ENCODE results near the gene MGP.

The MGP gene

DNA sequence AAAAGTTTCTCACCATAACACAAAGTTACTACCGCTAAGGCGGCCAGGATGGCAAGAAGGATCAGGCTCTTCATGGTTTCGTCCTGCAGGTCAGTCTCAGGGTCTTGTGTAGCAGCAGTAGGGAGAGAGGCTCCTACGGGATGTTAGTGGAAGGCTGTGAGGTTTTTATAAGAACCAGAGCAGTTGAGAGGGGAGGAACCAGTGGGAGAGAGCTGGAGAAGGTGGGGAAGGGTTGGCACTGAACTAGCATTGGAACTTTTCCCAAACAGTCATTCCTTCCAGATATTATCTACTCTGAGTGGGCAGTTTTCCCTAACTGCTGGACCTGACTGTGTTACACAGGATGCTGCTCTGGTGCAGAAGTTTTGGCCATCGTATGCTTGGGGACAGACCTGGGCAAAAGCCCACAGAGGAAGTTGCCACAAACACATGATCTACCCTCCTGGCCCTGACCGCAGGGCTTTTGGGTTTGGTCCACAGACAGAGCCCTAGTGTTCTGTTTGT is at the start of gene MGP:
Gene MGP (minus strand): TSS at position 137 of the 504 bp plus-strand sequence. CDS start 63 bp downstream, at position 74.
- DNase-seq (ENCODE audit: low spot score): no peak

DNA sequence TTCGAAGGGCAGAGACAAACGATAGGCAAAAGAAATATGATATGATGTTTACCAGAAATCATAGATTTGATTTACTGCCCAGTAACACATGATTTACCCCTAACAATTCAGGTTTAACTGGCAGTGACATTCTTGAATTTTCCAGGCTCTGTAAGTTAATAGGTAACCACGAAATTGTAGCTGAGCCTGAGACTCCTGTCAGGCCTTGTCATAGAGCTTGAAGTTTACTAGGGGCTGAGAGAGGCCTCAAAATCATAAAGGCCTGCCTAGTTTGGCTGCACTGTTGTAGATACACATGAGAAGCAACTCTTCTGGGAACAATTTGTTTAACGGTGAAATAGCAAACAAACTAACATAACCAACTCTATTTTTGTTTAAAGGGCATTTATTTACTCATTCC is 49.4 kb upstream of the MGP start:
- DNase-seq (ENCODE audit: low spot score): no peak

DNA sequence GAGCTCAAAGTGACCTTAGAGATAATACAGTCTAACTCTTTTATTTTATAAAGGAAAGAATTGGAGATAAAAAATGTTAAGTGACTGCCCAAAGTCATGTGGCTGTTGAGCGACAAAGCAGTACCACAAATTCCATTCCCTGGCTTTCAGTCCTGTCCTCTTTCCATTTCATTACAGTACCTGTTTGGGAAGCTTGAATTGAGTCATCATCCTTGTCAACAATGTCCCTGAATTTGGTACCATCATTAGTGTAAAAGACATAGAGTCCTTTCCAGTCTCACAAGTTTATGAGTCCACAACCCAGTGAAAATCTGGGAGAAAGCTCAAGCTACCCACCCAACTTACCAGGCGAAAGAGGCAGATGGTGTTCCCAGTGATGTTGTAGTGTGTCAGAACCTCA is 48.9 kb upstream of the MGP start:
- DNase-seq (ENCODE audit: low spot score): no peak

DNA sequence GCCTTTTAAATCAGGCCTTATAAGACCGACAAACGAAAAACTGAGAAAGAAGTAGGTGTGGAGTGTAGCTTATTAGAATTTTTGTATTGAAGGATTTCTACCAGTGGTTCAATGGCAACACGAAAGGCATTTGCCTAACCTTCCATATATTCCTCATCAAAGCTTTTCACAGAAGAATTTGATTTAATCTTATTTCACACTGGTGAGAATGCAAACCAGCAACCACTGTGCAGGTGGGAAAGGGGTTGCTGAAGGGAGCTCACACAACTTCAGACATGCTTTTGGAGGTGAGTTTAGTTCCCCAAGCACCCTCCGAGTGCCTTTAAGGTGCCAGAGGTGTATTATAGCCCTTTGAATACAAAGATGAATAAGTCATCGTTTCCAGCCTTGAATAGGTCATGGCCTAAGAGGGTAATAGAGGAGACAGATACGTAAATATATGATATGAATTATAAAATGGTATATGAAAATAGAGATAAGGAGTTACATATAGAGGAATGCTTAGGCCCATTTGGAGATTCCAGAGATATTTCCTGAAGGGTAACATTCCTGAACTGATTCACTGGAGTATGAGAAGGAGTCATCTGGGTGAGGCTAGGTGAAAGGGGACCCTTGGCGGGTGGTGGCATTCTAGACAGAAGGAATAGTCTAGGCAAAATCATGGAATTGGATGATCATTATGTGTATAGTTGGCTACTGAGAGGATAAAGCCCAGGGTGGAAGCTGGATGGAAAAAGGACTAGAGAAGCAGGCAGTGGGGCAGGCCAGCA is 46.3 kb upstream of the MGP start:
- DNase-seq (ENCODE audit: low spot score): no peak

DNA sequence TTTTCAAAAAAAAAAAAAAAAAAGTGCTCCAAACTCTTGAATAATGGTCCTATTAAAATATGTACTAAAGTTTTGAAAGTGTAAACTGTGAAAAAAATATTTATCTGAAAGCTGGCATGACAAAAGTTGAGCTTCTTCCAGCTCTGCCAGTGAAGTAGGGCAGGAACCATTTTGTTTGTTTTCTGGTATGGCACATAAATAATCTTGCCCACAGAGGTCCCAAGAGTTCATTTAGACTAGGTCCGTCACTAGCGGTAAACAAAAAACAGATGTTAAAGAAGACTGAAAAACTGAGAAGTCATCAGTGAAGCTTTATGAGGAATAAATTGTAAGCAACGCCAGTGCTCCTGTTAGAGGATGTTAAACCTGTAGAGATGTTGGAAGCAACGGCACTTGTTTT is 45.7 kb upstream of the MGP start:
- no peak for DNase-seq (ENCODE audit: low spot score)

DNA sequence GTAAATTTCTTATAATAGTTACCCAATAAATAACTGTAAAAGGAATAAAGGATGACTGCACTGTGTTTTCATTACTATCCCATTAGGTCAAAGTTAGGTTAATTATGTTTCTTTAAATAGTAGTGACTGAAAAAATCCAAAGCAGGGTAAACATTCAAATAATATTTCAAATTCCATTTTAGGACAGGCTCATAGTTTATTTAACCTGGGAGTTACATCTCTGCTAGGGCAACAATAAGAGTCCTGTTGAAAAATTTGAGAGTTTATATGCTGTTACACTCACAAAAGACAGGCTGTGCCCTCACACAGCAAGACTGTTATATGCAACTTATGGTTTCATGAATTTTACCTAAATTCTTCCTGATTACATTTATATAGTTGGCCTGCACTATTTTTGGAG is 44.6 kb upstream of the MGP start:
- DNase-seq (ENCODE audit: low spot score): no peak

DNA sequence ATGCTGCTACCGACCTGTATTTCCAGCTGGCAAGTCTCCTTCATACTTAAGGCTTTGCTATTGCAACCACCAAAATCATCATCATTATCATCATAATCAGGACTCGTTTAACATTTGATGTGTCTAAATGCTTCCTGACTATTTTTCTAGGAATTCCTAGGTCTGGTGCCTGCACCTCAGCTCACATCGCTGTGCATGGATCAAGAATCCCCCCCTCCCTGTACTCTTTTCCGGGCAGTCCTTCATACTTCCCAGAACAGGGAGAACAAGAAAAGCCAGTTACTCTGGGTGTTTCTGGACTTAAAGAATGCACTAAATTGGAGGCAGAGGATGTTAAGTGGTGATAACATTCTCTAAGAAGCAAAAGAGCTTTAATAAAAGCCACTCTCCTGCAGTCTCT is 43.3 kb upstream of the MGP start:
- no peak for DNase-seq (ENCODE audit: low spot score)

DNA sequence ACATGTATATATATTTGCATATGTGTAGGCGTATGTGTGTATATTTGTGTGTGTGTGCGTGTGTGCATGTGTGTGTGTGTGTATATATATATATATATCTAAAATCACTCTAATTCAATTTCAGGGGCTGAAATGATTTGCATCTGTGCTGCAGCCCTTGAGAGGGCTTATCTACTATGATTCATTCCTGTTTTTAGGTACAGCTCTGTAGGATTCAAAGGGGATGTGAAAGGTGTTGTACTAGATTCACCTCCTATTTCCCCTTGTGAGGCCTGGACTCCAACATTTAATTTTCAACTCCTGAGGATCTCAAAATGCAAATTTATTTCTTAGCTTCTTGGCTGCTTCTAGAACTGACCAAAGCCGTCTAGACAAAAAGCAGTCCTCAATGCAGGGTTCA is 41.6 kb upstream of the MGP start:
- DNase-seq (ENCODE audit: low spot score): no peak

DNA sequence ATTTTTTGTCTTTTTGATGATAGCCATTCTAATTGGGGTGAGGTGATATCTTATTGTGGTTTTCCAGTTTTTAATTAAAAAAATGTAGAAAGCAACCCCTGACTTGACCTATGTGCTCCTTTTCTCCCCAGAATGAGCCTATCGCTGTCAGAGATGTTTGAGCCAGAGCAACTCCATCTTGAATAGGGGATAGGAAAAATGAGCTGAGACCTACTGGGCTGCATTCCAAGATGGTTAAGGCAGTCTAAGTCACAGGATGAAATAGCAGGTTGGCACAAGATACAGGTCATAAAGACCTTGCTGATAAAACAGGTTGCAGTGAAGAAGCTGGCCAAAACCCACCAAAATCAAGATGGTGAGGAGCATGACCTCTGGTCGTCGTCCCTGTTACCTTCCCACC is 38.9 kb upstream of the MGP start:
- DNase-seq (ENCODE audit: low spot score): no peak

DNA sequence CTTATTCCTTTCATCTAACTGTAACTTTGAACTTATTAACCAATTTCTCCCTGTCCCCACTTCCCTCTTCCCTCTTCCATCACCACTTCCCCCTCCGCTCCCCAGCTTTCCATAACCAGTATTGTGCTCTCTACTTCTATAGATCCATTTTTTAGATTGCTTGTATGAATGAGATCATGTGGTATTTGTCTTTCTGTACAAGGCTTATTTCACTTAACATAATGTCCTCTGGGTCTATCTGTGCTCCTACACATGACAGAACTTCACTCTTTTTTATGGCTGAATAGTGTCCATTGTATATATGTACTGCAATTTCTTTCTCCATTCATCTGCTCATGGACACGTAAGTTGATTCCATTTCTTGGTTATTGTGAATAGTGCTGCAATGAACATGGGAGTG is 38.3 kb upstream of the MGP start:
- no peak for DNase-seq (ENCODE audit: low spot score)

DNA sequence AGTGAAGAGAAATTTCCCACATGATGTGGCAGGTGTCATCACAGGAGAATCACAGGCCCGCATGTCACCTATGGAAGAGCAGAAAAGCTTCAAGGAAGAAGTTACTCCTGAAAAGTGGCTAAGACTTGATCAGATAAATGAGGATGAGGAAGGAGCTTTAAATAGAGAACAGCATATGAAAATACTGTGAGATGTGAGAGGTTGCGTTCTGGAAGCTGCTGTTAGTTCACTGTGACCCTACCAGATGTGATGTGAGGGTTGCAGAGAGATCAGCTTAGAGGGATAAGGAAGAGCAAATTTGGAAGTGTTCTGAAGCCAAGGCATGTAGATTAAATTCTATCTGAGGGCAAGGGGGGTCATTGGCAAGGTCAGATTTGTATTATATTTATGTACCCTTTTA is 35.6 kb upstream of the MGP start:
- peak; percentile 56 for DNase-seq (ENCODE audit: low spot score)

DNA sequence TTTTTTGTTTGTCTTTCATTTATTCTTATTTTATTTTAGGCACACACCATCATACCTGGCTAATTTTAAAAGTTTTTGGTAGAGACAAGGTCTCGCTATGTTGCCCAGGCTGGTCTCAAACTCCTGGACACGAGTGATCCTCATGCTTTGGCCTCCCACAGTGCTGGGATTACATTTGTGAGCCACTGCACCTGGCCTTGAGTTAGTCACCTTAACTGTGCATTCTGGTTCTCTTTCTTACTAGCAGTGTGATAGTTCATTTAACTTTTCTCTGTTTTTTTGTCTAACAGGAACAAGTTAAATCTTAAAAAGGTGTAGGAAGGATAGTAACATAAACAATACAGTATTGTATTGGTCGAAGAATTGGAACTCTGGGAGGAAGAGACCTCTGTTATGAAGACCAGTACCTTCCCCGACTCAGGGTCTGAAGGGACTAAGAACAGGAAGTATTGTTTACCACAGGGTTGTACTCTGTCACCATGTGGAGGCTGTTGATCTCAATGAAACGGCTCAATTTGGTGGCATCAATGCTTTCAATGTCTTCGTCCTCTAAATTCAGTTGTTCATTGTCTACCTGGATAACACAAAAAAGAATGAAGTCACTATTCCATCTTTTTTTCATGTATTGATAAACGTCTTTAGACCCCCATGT is 34.9 kb upstream of the MGP start:
- DNase-seq (ENCODE audit: low spot score): peak; percentile 66

DNA sequence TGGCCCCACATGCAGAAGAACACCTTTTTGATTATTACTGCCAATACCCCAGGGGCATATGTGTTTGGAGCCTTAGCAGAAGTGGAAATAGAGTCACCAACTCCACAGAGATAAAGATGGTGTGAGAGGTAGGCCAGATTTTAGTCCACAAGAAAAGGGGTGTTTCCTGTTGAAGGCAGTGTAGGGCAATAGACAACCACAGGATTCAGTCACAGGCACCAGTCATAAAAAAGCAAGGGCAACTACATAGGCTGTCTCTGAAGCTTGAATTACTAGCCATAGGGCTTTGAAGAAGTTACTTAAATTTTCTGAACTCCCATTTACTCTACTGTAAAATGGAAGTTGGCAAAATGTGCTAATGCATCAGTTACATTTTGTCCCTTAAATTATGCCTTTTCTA is 33.8 kb upstream of the MGP start:
- no peak for DNase-seq (ENCODE audit: low spot score)

DNA sequence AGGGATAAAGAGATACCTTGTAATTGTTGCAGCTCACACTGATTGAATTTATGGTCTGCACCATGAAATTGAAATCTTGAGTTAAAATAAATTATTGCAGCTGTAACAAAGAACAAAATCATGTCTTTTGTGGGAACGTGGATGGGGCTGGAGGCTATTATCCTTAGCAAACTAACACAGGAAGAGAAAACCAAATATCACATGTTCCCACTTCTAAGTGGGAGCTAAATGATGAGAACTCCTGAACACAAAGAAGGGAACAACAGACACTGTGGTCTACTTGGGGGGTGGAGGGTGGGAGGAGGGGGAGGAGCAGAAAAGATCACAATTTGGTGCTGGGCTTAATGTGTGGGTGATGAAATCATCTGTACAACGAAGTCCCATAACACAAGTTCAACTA is 30.1 kb upstream of the MGP start:
- DNase-seq (ENCODE audit: low spot score): no peak

DNA sequence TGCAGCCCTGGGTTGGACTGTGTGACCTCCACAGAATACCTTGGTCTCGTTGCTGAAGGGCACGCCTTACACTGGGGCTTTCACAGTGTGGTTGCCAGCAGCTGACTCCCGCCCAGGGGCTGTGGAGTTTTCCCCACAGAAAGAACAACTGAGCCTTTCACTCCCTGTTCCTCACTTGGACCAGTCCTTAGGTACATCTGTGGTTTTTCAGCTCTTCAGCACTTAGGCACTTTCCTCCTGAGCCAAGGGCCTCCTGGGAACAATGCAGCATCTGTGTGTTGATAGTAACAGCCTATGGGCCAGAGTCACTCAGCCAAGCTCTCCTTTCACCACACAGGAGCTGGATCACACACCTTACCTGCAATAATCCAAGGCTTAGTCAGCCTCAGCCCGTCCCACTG is 27.7 kb upstream of the MGP start:
- DNase-seq (ENCODE audit: low spot score): no peak

DNA sequence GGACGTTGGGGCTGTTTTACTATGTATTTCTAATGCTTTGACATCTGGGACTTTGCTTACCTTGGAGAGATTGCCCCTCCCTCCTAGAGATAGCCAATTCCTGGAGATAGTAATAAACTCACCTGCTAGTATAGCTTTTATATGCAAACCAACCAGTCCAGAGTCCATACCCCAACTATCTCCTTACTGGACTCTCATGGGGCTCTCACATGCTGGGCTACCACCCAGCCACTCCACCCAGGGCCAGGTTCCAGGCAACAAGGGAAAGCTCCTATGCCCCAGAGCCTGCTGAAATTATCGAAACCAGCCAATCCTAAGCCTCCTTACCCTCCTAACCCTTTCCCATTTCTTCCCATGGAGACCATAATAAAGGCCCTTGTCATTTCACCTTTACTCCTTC is 25.5 kb upstream of the MGP start:
- no peak for DNase-seq (ENCODE audit: low spot score)

DNA sequence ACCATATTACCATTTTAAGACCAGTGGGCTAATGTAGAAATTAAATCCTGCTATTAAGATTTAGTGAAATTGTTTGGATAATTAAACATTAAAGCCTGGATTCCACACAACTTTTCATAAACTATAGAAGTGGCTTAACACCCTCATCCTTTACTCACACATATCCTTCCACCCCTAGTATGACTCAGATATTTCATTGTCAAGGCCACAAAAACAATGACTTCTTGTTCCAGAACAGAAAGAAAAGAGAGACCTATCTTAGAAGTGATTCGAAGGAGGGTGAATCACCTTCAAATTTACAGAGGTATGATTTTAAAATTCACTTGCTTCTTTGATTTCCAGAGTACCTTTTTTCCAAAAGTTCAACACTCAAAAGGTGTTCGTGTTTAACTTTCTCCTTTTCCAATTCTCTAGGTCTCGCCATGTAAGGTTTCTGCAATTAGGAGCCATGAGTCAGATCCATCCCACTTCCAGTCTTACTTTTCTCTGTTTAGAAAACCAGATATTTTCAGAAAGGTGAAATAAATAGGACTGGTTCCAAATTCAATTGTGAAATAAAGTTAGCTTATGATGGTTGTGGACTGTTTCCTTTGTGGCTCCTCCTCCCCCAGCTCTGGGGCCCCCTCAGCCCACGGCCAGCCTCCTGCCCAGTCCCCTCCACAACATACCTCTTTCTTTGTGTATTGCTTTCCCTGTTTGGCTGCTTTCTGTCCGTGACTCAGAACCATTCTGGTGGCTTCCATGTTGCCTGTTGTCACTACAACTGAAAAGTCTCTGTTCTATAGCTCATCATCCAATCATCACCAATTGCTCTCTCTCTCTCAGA is 24.6 kb upstream of the MGP start:
- no peak for DNase-seq (ENCODE audit: low spot score)

DNA sequence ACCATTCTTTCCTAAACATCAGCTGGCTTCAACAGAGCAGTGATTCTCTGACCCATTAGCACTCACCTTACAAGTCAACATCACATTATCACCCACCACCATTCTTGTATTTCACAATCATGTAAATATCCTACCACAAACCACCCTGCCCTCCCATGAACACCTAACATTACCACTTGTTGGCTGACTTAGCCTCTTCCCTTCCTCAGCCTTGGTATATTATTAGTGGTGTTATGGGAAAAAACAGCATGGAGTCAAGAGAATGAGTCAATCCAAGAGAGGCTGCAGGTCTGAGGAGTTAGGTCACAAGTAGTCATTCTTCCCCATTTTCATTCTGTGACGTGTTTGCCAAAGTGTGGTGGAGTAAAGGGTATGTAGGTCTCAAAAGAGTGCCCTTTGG is 22.3 kb upstream of the MGP start:
- no peak for DNase-seq (ENCODE audit: low spot score)

DNA sequence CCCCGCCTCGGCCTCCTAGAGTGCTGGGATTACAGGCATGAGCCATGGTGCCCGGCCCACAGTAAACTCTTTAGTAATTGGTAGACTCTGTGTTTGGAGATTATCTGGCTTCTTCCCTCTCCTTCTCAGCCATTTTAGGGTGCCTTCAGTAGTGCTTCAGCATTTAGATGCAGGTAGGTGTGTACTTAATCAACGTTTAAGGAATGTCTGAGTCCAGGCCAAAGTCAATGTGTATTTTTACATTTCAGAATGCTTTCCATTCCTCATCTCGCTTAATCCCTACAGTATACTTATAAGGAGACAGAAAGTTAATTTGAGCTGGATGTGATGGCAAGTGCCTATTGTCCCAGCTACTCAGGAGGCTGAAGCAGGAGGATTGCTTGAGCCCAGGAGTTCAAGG is 20.5 kb upstream of the MGP start:
- DNase-seq (ENCODE audit: low spot score): no peak

DNA sequence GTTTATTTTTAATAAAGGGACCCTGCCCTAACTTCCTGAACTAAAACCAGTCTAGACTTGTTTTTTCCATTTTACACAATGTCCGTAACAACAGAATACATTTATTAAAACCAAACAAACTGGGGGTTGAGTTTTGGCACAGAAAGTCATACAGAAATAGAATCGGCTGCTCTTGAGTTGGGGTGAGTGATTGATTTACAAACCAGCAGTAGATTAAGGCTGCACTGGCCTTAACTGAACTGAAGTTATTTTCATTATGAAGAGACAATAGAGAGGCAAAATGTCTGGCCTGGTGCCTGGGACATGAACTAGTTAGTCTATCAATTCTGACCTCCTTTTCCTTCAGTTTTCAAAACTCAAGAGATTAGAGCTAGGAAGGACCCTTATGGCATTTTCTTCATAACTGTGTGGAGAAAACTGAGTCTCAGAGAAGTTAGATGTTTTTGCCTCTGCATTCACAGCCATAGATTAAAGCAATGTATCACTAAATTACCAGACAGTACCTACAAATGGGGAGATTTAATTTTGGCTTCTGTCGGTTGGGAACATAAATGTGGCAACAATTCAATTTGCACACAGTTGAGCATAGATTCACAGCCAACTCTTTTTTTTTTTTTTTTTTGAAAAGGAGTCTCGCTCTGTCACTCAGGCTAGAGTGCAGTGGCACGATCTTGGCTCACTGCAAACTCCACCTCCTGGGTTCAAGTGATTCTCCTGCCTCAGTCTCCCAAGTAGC is 19.8 kb upstream of the MGP start:
- DNase-seq (ENCODE audit: low spot score): no peak

DNA sequence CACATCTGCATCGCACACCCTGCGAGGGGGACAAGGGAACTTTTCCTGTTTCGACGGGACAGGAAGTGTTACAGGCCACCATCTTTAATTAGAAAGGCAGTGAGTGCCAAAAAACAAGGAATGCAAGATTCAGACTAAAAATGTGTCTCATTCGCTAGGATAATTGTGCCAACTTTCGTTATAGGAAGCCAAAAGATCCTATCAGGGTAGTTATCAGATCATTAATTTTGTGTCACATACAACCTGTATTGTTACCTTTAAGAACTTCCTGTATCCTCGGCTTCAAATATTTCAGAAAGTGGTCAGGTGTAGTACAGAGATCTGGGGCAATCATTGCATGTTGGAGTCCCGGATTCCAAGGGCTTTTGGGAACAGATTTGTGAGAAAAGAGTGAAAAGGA is 19.2 kb upstream of the MGP start:
- no peak for DNase-seq (ENCODE audit: low spot score)

DNA sequence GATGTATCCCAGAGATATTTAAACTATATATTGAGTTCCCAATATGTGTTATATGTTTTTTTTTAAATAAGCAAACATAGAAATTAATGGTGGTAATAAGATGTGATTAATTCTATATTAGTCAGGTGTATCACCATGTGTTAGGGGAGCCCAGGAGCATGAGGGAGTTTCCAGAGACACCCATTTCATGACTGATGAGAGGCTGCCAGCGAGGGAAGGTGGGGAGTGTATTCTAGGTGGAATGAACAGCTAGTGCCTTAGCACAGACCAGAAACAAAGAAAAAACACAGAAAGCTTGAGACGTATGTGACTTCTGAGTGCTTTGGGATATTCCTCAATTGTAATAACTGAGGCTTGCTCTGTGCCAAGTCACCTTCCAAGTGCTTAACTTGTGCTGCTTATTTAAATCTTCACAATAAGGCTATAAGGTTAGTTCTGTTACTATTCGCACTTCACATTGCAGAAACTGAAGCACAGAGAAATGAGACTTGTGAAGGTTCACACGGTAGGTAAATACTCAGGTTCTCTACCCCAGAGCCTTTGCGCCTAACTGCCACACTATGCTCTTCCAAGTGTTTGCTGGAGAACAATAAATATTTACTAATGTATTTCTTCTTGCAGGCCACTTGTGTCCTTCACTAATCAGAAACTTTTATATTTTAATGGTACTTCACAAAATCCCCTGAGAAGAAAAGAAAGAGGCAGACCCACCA is 17.9 kb upstream of the MGP start:
- no peak for DNase-seq (ENCODE audit: low spot score)

Data from NAMALWA (cell line).